Smooth muscle cell (in vitro differentiated cells): ENCODE results near the gene RIMBP2. TPM values are rescaled to one million over a fixed set of nuclear protein-coding genes. Genes with fewer than 3 reads are reported as not detected.

ENCODE experiments used
- DNase-seq: peaks from one replicate; lab custom pipeline; 2025; ENCODE audit not compliant: unreplicated experiment; lab: John Stamatoyannopoulos, UW
- H2AFZ ChIP-seq: fragments of 200-600 bp; sonication (generic); 2 replicates; pipeline ENCODE4 v1.6.0; 2016; ENCODE audit warnings: antibody characterized with exemption, low read depth, mild to moderate bottlenecking
- H3F3A ChIP-seq: fragments of 200-600 bp; sonication (generic); 2 replicates; pipeline ENCODE4 v1.6.0; 2017; ENCODE audit warnings: antibody characterized with exemption, low read depth
- H3K27ac ChIP-seq: fragments of 200-600 bp; sonication (generic); 2 replicates; pipeline ENCODE4 v1.5.1; 2016; ENCODE audit warnings: low read depth, mild to moderate bottlenecking
- H3K27me3 ChIP-seq: fragments of 200-600 bp; sonication (generic); 2 replicates; pipeline ENCODE4 v1.6.1; 2016; ENCODE audit warnings: low read depth, mild to moderate bottlenecking
- H3K36me3 ChIP-seq: fragments of 200-600 bp; sonication (generic); 2 replicates; pipeline ENCODE4 v1.5.1; 2016; ENCODE audit warnings: low read depth
- H3K4me1 ChIP-seq: fragments of 200-600 bp; sonication (generic); 2 replicates; pipeline ENCODE4 v1.5.1; 2016; ENCODE audit warnings: low read depth
- H3K4me2 ChIP-seq: fragments of 200-600 bp; sonication (generic); 2 replicates; pipeline ENCODE4 v1.6.0; 2016; ENCODE audit warnings: mild to moderate bottlenecking
- H3K4me3 ChIP-seq: fragments of 200-600 bp; sonication (generic); 2 replicates; pipeline ENCODE4 v1.5.1; 2016; ENCODE audit warnings: mild to moderate bottlenecking
- H3K79me2 ChIP-seq: fragments of 200-600 bp; sonication (generic); 2 replicates; pipeline ENCODE4 v1.6.0; 2016; ENCODE audit warnings: low read depth, mild to moderate bottlenecking
- H3K9ac ChIP-seq: fragments of 200-600 bp; sonication (generic); 2 replicates; pipeline ENCODE4 v1.6.0; 2016; ENCODE audit warnings: low read depth
- H3K9me3 ChIP-seq: fragments of 200-600 bp; sonication (generic); replicated peaks from 2 replicates; pipeline ENCODE4 v1.5.1; 2016; ENCODE audit warnings: low read depth
- H4K20me1 ChIP-seq: fragments of 200-600 bp; sonication (generic); 2 replicates; pipeline ENCODE4 v1.6.0; 2016; ENCODE audit warnings: low read depth
- WGBS: methylation state at CpG from one replicate; pipeline ENCODE4 v1.1.7; 2016; ENCODE audit warnings: low lambda C conversion rate; 5-methylcytosine and 5-hydroxymethylcytosine counted together
- polyA plus RNA-seq: library from polyadenylated mRNA; unstranded; fragments of >200 nt; fragmentation: Nextera tagmentation; extraction: Ambion mirVana; gene quantifications from 2 replicates; pipeline ENCODE4 v1.2.1, GENCODE V29; 2016
- total RNA-seq: library from RNA; depleted of rRNA; stranded (reverse); fragments of >200 nt; gene quantifications from 2 replicates; pipeline ENCODE4 v1.2.3, GENCODE V29; 2014
- TF ChIP-seq, protein P1 (sequence below): fragments of 200-600 bp; sonication (generic); IDR thresholded peaks from 2 replicates; pipeline ENCODE4 v1.5.1; 2017; ENCODE audit warnings: borderline replicate concordance, mild to moderate bottlenecking, antibody characterized with exemption; ENCODE audit not compliant: insufficient read depth, poor library complexity, severe bottlenecking

The RIMBP2 gene
- total and polyA plus RNA-seq, 2 experiments from 2014 or later, result 2.3 TPM; not detected in 1

DNA sequence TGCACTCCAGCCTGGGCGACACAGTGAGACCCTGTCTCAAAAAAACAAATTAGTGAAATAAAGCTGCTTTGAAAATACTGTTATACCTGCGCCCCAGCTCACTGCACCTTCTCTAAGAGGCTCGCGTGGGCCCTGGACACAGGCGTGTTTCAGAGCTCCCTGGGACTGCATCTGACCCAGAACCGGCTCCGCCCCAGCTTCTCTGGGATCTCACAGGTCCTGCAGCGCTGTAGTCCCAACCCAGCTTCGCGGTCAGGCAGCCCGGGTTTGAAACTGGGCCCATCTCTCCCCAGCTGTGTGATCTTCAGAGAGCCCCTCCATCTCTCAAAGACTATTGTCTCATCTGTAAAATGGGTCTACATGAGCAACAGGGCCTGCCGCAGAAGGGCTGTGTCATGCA lies 7.5 kb downstream of the RIMBP2 start:
- no peaks in the 10 kb centered on the region for H3K4me1 ChIP-seq
- TF ChIP-seq, protein P1, sequence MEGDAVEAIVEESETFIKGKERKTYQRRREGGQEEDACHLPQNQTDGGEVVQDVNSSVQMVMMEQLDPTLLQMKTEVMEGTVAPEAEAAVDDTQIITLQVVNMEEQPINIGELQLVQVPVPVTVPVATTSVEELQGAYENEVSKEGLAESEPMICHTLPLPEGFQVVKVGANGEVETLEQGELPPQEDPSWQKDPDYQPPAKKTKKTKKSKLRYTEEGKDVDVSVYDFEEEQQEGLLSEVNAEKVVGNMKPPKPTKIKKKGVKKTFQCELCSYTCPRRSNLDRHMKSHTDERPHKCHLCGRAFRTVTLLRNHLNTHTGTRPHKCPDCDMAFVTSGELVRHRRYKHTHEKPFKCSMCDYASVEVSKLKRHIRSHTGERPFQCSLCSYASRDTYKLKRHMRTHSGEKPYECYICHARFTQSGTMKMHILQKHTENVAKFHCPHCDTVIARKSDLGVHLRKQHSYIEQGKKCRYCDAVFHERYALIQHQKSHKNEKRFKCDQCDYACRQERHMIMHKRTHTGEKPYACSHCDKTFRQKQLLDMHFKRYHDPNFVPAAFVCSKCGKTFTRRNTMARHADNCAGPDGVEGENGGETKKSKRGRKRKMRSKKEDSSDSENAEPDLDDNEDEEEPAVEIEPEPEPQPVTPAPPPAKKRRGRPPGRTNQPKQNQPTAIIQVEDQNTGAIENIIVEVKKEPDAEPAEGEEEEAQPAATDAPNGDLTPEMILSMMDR, result no peak
- H3K9ac ChIP-seq, result no peak overlapping the region
- no peaks in the 10 kb centered on the region for H3K36me3 ChIP-seq
- H3K79me2 ChIP-seq, result no peaks in the 10 kb centered on the region
- H3K27ac ChIP-seq, result no peak overlapping the region
- H3F3A ChIP-seq, result no peaks in the 10 kb centered on the region
- WGBS, result 94% methylated on average over 12 of the region's 12 CpGs
- H2AFZ ChIP-seq, result no peak overlapping the region
- H4K20me1 ChIP-seq, result no peaks in the 10 kb centered on the region
- peaks cover 26% of the 10 kb centered on the region for H3K27me3 ChIP-seq
- H3K4me3 ChIP-seq, result no peak overlapping the region
- no peak for DNase-seq
- no peak overlapping the region for H3K4me2 ChIP-seq
- H3K9me3 ChIP-seq, result no peaks in the 10 kb centered on the region

DNA sequence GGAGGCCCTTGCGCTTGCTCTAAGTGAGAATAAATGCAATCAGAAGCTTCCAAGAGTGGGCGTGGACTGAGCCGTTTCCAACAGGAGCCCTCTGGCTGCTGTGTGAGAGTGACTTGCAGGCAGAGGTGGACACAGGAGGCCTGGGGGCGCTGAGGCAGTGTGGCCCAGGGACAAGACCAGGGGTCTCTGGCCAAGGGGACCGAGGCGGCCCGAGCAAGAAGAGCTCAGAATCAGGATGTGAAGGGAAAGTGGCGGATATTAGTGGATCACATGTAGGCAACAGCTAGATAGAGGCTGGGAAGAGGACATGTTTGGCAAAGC lies 8.6 kb downstream of the RIMBP2 start:
- Histone ChIP-seq H3F3A (no peaks in the 10 kb centered on the region), H3K79me2 (no peaks in the 10 kb centered on the region), H3K9me3 (no peaks in the 10 kb centered on the region), H2AFZ (no peak overlapping the region), H3K27ac (no peak overlapping the region), H3K27me3 (peaks cover 15% of the 10 kb centered on the region), H3K4me1 (no peaks in the 10 kb centered on the region), H3K4me2 (no peak overlapping the region), H3K4me3 (no peak overlapping the region), H3K9ac (no peak overlapping the region), H4K20me1 (no peaks in the 10 kb centered on the region), H3K36me3 (no peaks in the 10 kb centered on the region)
- 88% methylated on average over 8 of the region's 8 CpGs for WGBS
- TF ChIP-seq, protein P1, result no peak
- no peak for DNase-seq

DNA sequence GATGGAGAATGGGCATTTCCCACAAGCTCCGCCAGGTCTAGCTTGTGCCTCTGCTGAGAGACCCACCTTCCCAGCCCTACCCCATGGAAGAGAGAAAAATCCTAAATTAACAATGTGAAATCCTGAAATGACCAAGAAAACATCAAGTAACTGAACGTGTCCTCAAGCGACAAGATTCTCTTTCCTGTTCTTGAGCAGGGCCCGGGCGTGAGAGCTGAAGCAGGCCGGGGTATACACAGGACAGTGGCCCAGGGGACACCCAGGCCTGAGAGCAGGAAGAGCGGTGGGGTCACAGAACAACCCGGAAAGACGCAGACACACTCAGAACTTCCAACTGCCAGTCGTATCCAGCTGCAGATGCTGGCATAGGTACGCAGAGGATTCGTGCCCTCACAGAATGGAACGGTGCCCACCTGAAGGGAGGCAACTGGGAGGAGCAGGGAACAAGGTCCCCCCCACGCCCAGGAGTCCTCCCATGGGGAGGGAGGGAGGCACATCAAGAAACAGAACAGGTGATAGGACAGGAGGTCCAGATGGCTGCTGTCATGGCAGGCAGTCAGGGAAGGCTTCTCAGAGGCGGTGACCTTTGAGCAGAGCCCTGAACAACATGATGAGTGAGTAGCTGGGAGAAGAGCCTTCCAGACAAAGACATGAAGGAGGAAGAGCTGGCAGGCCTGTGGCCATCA lies 9.1 kb downstream of the RIMBP2 start:
- no peaks in the 10 kb centered on the region for H3K4me1 ChIP-seq
- no peaks in the 10 kb centered on the region for H3K79me2 ChIP-seq
- no peak overlapping the region for H2AFZ ChIP-seq
- H3K9ac ChIP-seq, result no peak overlapping the region
- H4K20me1 ChIP-seq, result no peaks in the 10 kb centered on the region
- H3K4me2 ChIP-seq, result no peak overlapping the region
- no peaks in the 10 kb centered on the region for H3K9me3 ChIP-seq
- no peak overlapping the region for H3K27ac ChIP-seq
- no peaks in the 10 kb centered on the region for H3F3A ChIP-seq
- no peak for DNase-seq
- TF ChIP-seq, protein P1, result no peak
- peaks cover 12% of the 10 kb centered on the region for H3K27me3 ChIP-seq
- WGBS, result 87% methylated on average over 15 of the region's 15 CpGs
- H3K4me3 ChIP-seq, result no peak overlapping the region
- no peaks in the 10 kb centered on the region for H3K36me3 ChIP-seq

DNA sequence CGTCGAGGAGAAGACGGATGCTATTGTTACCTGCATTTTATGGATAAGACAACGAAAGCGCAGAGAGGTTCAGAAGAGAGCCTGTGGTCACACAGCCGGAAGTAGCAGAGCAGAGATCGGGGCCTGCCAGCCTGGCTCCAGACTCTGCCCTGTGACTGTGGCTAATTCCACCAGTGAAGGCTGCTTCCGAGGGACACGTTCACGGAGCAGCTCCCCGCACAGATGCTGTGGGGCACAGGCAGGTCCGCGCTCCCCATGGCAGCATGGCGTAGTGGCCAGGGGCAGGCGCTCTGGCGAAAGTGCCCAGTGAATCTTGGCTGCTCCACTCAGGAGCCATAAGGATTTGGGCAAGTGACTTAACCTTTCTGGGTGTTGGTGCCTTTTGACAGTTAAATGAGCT lies 9.8 kb downstream of the RIMBP2 start:
- DNase-seq, result no peak
- Histone ChIP-seq H4K20me1 (no peaks in the 10 kb centered on the region), H3K9ac (no peak overlapping the region), H3K27me3 (peaks cover 5% of the 10 kb centered on the region), H3K4me2 (no peak overlapping the region), H3F3A (no peaks in the 10 kb centered on the region), H3K4me3 (no peak overlapping the region), H3K36me3 (no peaks in the 10 kb centered on the region), H2AFZ (no peak overlapping the region), H3K27ac (no peak overlapping the region), H3K79me2 (no peaks in the 10 kb centered on the region), H3K4me1 (no peaks in the 10 kb centered on the region), H3K9me3 (no peaks in the 10 kb centered on the region)
- TF ChIP-seq, protein P1, result no peak
- 78% methylated on average over 16 of the region's 16 CpGs for WGBS
